HG02973 (cell line): ENCODE results near the gene PTPN9.
"Not testable (repeated sequence)": the region's sequence is repeated elsewhere in the genome, so short reads cannot be mapped to it uniquely, and the experiment has no call there.

Source experiments
- ATAC-seq: cut with Tn5 transposase; IDR thresholded peaks from one replicate; pipeline ENCODE4 v1.9.1; 2021; ENCODE audit warnings: moderate library complexity; ENCODE audit not compliant: unreplicated experiment

The PTPN9 gene

GRCh38 chr15:75583701-75584100 is 4.6 kb upstream of the PTPN9 start:
- no peak for ATAC-seq

- ATAC-seq: not testable (repeated sequence)
Observed at GRCh38 chr15:75582943-75583342, 3.8 kb upstream of the PTPN9 start.

- no peak for ATAC-seq
Observed at GRCh38 chr15:75578173-75578947, 755 bp downstream of the PTPN9 start.

DNA sequence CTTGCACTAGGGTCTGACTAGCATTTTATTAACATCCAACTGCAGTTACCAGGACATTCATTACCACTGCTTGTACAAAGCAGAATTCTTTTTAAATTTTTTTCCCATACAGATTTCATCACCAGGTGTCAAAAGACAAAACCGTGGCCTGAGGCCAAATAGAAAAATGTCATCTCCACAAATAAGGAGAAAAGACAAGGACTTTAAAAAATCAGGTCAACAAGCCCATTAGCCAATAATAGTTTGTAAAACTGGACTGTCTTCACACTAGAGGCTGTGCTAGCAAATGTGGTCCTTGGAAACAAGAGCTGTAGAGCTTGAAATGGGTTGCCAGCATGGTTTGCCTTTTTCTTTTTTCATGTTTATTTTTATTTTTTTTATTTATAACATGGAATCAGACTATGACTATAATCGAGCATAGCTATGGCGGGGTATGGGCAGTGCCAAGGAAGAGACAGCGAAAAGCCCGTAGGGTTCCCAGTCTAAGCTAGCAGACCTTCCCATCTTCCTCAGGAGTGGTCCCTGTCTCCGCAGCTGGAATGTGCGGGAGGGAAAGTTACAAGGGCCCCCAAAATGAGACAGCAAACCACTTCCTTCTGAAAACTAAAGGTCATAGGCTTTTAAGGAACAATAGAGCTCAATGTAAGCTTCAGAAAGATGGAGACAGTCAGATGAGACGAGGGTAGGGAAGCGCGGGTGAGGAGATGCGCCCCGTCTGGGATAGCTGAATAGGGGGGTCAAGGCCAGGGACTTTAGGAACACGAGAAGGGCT is 1.5 kb downstream of the PTPN9 start:
- no peak for ATAC-seq

GRCh38 chr15:75573648-75574384 is 5.3 kb downstream of the PTPN9 start:
- no peak for ATAC-seq

GRCh38 chr15:75570126-75570845 is 8.8 kb downstream of the PTPN9 start:
- ATAC-seq: no peak

DNA sequence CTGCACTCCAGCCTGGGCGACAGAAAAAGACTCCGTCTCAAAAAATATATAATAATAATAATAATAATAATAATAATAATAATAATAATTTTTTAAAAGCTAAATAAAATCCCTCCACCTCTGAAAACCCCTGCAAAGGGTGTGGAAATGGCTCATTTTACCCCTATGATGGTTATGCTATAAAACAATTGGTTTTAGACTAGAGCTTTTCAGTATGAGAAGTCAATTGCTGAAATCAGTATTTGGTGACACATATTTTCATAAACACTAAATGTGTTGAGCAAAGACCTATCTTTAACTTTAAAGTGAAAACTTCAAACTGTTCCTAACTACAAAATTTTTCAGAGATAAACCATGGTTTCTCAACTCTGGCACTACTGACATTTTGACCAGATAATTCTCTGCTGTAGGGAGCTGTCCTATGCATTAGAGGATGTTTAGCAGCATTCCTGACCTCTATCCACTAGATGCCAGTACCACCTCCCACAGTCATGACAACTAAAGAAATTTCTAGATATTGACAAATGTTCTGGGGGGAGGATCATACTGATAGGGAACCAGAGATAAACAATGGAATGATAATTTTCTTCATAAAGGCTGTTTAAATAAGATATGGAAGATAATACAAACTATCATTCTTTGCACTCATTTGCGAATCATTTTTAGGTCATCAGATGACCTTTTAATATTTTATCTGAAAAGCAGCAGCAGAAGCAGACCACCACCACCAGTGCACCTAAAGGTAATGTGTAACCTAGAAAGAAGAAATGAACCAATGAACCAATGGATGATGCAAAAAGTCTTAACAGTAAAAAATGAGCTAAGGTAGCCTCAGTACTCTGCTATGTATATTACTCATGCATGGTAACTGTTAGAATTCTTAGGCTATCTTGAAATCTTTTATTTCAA is 13.8 kb downstream of the PTPN9 start:
- ATAC-seq: no peak

DNA sequence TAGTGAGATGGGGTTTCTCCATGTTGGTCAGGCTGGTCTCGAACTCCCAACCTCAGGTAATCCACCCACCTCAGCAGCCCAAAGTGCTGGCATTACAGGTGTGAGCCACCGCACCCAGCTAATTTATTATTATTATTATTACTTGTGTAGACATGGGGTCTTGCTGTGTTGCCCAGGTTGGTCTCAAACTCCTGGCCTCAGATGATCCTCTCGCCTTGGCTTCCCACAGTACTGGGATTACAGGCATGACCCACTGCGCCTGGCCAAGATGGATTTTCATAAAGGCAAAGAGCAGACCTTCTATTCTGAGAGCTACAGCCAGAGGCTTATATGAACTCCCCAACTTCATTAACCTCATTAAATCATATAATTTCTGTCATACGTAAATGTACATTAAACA is 17.2 kb downstream of the PTPN9 start:
- ATAC-seq: no peak

DNA sequence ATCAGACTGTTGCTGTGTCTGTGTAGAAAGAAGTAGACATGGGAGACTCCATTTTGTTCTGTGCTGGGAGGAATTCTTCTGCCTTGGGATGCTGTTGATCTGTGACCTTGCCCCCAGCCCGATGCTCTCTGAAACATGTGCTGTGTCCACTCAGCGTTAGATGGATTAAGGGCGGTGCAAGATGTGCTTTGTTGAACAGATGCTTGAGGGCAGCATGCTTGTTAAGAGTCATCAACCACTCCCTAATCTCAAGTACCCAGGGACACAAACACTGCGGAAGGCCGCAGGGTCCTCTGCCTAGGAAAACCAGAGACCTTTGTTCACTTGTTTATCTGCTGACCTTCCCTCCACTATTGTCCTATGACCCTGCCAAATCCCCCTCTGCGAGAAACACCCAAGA is 19.8 kb downstream of the PTPN9 start:
- not testable (repeated sequence) for ATAC-seq

- ATAC-seq: not testable (repeated sequence)
Observed at GRCh38 chr15:75558955-75559354, 20.2 kb downstream of the PTPN9 start.

DNA sequence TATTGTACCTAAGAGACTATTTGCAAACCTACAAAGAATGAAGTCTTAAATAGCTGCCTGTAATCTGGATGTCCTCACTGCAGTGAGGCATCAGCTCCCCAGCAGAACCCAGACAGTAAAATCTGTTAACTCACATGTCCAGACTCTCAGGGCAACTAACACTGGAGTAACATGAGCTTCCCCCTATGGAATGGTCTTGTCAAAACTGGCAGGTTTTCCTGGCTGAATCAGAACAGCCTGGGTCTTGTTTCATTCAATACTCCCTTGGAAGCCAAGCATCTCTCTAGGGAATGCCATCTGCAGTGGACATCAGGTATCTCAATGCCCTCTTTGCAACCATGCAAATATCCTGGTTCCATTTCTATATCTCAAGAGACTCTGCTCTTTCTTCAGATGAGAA is 24.4 kb downstream of the PTPN9 start:
- no peak for ATAC-seq

GRCh38 chr15:75553659-75554058 is 25.5 kb downstream of the PTPN9 start:
- ATAC-seq: no peak

DNA sequence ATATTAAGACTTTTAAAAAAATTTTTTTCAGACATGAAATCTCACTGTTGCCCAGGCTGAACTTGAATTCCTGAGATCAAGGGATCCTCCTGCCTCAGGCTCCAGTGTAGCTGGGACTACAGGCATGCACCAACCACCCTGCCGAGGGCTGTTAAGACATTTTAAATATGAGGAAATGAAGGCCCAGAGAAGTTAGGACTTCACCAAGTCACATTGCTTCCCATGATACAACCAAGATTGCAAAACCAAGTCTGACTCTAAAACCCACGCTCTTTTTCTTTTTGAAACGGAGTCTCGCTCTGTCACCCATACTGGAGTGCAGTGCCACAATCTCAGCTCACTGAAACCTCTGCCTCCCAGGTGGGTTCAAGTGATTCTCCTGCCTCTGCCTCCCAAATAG is 28.0 kb downstream of the PTPN9 start:
- ATAC-seq: no peak

GRCh38 chr15:75545064-75545463 is 34.1 kb downstream of the PTPN9 start:
- ATAC-seq: no peak

DNA sequence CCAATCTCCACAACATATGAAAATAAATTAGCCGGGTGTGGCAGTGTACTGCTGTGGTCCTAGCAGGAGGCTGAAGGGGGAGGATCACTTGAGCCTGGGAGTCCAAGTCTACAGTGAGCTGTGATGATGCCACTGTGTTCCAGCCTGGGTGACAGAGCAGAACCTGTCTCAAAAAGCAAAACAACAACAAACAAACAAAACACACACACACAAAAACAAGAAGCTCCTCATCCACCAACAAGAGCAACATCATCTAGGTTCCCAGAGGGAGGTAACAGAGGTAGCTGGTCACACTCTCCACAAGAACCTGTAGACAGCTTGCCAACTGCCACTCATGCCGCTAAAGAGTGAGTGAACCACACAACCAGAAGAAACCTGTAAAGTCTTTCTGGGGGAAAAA is 34.8 kb downstream of the PTPN9 start:
- ATAC-seq: no peak

DNA sequence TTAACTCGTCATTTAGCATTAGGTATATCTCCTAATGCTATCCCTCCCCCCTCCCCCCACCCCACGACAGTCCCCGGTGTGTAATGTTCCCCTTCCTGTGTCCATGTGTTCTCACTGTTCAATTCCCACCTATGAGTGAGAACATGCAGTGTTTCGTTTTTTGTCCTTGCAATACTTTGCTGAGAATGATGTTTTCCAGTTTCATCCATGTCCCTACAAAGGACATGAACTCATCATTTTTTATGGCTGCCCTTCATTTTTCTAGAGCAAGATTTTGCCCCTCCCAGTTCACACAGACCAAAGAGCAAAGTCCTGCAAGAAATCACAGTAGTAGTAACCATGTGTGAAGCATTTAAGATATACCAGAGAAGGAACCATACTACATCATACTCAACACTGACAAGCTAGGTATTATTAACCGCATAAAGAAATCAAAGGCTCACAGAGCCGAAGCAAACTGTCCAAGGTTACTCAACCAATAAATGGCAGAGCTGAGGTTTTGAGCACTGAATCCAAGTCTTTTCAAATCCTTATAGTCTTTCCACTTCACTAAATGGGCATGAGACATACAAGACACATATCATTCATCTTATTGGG is 36.1 kb downstream of the PTPN9 start:
- ATAC-seq: not testable (repeated sequence)

DNA sequence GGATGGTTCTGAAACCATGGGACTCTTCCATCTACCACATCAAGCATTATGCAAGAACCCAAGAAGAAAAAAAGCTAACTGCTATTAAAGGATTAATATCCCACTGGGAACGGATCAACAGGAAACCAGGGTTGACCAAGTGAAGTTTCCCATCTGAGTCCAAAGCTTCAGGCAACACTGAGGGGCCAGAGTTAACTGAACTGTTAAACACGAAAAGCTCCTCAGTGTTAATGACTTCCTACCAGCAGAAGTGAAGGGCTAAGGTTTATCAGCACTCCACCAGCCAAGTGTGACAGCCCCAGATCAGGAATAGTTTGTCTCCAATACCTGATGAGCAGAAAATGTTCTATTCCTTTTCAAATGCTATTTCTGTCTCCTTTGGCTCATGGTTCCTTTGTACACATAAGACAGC is 36.7 kb downstream of the PTPN9 start:
- no peak for ATAC-seq

DNA sequence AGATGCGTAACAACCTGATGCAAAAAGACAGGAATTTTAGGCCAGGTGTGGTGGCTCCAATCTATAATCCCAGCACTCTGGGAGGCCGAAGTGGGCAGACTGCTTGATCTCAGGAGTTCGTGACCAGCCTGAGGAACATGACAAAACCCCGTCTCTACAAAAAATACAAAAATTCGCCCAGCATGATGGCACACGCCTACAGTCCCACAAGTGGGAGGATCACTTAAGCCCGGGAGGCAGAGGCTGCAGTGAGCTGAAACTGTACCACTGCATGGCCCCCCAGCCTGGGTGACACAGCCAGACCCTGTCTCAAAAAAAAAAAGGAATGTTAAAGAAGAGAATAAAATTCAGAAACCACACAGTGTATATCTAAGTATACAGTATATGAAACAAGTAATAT is 40.7 kb downstream of the PTPN9 start:
- ATAC-seq: no peak

GRCh38 chr15:75533945-75534344 is 45.2 kb downstream of the PTPN9 start:
- no peak for ATAC-seq
